HG02610 (cell line): ENCODE data around the gene DCD.
A peak's percentile ranks its signal among the peaks of the same experiment; 100 is the strongest.
"Not testable (repeated sequence)": the region's sequence is repeated elsewhere in the genome, so short reads cannot be mapped to it uniquely, and the experiment has no call there.

Source experiments
- ATAC-seq: cut with Tn5 transposase; IDR thresholded peaks from one replicate; pipeline ENCODE4 v1.9.1; 2021; ENCODE audit warnings: mild to moderate bottlenecking, moderate library complexity; ENCODE audit not compliant: unreplicated experiment

The DCD gene, protein sequence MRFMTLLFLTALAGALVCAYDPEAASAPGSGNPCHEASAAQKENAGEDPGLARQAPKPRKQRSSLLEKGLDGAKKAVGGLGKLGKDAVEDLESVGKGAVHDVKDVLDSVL

DNA sequence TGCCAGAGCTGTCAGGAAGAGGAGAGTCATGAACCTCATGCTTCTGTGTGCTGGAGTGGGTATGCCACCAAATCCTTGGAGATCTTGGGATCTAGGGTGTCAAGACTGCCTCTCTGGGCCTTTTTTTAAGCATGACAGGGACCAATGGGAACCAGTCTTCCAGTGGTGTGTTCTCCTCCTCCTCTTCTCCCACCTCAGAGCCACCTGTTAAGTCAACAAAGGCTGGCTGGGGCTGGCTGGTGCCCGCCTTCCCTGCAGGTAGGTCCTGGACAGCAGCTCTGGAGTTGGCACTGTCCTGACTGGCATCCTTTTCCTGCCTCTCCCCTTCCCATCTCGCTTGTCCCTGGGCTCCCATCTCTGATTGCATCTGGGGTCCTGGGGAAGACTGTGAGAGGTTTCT lies at the start of gene DCD:
DCD (minus strand) TSS at position 101 of the 400 bp plus-strand sequence; CDS start at position 39, 62 bp downstream.
- no peak for ATAC-seq

DNA sequence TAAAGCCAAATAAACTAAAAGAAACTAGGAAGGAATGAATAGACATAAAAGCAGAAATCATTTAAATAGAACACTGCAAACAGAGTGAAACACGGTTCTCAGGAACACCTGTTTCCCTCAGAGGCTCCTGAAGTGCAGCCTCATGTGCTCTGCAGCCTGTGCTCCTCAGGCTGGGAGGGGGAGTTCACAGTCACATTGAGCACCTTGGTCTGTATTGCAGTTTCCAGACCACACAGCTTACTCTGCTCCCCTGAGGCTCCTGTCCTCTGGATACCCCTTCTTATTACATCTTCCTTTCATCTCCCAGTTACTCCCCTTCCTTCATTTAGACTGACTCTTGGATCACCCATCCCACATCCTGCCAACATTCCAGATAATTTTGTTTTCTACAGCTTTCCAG lies 49.7 kb upstream of the DCD start:
- no peak for ATAC-seq

DNA sequence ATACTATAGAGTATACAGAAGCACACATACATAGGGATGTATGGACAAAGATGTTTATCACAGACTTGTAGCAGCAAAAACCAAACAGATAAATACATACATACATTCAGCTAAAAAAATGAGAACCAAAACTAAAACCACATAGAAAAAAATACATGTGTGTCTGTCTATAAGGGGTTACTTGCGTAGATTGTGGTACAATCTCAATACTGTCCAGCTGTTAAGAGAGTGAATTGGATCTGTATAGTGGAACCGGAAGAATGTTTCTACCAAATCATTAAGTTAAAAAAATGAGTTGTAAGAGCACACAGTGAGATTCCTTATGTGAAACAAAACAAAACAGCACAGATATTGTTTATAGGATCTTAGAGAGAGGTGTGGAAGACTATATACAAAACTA lies 44.2 kb upstream of the DCD start:
- ATAC-seq, result no peak

DNA sequence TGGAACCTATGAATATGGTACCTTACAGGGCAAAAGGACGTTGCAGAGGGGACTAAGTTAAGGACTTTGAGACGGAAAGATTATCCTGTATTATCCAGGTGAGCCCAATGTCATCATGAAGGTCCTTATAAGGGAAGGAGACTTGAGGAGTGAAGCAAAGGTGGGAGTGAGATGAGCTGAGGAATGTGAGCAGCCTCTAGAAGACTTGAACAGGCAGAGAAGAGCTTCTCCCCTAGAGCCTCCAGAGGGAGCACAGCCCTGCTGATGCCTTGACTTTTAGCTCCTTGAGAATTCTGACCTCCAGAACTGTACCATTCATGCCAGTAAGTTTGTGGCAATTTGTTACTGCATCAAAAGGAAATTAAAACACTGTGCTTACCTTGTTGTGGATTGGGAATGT lies 41.8 kb upstream of the DCD start:
- ATAC-seq, result no peak

DNA sequence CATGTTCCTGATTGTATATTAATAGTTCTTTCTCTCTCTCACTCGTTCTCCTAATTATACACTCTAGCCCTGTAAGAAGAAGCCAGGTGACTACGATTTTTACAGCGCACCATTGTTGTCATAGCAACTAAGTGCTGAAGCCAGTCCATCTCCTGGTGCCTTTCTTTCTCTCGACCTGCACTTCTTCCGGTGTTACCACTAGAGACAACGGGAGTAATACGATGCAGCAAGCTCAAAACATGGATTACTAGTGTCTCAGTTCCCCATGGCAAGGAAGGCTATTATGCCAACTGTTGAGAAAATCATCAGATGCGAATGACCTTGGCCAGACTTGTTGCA lies 40.8 kb upstream of the DCD start:
- ATAC-seq, result no peak

DNA sequence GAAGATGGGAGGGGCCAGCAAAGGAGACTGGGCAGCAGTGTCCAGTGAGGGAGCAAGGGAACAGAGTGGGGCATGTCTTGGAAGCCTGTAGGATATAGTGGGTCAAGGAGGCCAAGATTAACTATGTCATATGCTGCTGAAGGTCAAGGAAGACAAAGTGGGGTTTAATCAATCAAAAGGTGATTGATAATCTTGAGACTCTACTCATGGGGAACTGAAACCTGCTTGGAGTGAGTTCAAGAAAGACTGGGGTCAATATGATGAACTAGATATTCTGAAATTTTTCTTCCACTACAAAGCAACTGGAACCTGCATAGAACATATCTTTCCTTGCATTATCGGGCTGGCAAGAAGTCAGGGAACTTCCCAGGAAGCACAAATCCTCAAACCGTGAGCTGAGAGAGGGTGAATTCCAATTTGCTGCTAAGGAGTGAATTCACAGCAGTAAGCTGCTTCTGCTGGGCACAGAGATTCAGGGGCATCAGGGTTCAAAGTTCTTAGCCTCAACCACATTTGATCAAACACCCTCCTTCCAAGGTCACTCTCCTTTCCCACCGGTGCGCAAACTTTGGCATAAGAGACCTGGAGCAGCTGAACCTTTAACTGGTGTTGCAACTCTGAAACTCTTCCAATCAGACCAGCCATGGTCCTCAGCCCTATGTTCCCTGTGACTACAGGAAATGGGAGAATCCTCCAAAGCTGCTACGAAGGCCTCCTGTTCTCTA lies 40.3 kb upstream of the DCD start:
- ATAC-seq, result no peak

DNA sequence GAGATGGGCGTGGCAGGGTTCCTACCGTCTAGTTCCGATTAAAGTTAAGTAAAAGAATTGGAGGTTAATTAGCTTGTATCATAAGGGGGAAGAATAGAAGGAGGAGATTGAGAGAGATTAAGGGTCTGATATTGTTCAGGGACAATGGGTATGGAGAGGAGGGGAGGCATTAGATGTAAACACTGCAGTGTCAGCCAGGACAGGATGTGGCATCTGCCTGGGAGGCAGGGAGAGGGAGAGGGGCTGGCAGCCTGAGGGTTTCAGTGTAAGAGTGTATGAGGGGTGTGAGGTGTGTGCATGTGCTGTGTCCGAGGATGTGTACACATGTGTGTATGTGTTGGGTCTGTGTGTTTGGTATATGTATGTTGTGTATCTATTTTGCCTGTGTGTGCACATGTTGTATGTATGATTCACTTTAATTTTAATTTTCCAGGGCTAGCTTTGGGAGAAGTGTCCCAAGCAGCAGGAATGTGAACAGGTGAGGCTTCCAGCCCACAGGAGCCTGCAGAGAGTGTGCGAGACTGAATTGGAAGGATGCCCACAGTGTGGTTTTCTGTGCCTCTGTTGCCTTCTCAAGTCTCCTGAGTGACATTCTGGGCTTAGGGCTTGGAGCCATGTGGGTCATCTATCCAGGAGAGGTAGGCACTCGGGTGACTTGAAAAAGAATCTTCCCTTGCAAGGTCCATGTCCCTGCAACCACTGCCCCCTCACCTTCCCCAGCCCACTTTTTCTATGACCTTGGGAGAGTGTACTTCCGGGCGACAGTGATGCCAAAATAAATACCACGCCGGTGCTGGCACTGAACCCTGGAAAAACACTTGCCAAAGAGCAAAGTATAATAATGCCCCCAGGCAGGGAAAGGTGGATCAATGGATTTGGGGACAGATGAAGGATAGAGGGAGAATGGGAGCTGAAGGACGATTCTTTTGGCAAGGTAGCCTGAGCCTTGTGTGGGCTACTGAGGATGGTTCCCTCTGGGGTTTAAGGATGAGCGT lies 36.8 kb upstream of the DCD start:
- no peak for ATAC-seq

DNA sequence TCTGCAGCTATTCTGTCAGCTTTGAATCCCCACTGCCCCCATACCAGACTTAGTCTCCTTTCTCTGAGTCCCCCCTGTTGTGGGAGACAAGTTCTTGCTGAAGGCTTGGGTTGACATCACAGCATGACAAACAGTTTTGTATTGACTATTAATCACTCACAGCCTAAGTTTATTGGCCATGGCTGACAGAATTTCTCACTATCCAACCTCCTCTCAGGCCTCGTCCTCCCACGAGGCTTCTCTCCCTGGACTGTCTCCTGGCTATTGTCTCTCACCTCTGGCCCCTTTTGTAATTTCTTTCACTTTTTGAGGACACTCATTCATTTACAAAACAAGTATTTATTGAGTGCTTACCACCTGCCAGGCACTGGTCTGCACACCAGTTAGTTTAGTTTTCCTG lies 35.2 kb upstream of the DCD start:
- no peak for ATAC-seq

DNA sequence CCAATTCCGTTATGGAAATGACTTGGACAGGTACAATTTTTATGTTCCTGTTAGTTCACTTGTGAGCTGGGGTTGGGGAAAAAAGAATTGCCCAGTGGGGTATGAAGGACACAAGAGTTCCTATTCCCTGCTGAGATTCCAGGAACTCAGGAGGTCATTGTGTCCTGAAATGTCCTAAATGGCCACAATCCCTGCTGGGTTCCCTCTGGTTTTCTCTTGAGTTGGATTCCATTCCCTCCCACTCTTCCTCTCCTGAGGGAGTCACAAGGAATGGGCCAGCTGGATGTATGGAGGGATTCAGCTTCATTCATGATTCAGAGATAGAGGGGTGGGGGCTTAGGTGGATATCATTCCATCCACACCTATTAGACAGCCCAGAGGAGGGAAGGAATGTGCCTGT lies 34.5 kb upstream of the DCD start:
- ATAC-seq, result no peak

DNA sequence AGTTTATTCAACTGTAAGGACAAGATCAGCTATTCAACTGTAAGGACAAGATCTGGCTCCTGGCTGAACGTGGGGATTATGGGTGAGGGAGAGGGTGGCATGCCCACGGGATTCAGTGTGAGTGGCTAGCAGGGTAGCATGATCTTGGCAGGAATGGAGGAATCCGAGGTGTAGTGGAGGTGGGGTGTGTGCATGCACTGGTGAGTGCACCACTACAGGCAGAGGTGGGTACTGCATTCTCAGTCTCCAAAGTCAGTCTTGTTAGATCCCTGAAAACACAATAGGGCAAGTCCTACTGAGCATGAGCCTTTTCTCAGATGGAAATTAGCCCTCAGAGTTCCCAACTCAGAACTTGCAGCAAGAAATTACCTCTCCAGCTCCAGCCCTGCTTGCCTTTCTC lies 32.2 kb upstream of the DCD start:
- ATAC-seq, result no peak

DNA sequence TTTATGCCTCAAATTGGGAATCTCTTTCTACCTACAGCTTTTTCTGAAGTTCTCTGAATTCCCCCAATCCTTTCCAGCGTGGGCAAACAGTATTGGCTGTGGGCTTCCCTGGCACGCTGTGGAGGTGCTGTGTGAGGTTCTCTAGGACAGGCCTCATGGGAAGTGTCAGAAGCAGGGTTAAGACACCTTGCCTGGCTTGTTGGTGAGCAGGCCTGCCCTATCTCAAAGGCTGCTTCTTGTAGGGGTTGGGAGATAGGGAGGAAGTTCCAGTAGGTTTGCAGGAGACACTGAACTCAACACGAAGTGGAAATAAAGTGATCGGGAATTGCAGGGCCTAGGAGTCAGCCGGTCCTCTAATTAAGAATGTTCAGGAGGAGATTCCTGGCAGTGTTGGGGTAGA lies 30.0 kb upstream of the DCD start:
- no peak for ATAC-seq

DNA sequence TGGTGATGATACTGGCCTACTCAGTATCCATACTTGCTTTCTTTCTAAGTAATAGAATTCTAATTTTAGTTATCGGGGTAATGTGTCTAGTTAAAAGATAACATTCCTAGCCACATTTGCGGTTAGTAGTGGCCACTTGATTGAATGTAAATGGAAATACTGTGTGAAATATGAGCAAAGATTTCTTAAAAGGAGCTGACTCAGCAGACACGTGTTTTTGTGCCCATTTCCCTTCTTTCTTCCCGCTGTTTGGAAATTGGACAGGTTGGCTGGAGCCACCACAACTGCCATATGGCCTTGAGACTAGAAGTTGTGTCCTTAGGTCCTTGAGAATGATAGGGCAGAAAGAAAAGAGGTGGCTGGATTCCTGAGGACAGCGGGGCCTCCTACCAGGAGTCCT lies 19.8 kb upstream of the DCD start:
- no peak for ATAC-seq

DNA sequence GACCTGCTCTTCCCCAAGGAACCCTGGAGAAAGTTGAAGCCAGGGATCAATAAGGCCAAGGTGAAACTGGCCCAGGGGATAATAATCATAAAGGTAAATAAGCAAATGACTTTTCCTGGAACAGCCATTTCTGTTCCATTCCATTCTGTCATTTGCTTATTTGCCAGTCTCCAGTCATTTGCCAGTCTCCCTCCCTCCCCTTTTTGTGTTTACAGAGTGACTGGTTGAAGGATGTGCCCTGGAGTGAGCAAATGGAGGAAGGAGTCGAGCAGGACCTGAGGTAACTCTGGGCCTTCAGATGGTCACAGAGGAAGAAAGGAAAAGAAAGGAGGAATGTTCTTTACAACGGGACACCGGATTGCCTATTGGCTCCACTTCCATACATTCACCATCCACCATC lies 17.8 kb upstream of the DCD start:
- ATAC-seq, result no peak

DNA sequence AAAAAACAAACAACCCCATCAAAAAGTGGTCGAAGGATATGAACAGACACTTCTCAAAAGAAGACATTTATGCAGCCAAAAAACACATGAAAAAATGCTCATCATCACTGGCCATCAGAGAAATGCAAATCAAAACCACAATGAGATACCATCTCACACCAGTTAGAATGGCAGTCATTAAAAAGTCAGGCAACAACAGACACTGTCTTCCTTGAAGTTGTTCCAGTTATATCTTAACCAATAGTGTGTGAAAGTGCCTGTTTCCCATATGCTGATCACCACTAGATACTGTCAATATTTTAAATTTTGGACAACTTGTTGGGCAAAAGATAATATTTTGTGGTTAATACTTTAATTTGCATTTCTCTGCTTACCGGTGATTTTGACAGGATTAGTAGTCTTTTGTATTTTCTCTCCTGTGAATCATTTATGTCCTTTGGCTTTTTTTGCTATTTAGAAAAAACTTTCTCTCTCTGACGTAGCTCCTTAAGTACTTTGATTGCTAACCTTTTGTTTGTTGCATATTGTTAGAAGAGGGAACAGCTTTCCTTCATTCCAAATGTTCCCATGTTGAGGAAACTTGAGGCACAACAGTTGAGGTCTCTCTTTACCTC lies 17.0 kb upstream of the DCD start:
- ATAC-seq, result not testable (repeated sequence)

DNA sequence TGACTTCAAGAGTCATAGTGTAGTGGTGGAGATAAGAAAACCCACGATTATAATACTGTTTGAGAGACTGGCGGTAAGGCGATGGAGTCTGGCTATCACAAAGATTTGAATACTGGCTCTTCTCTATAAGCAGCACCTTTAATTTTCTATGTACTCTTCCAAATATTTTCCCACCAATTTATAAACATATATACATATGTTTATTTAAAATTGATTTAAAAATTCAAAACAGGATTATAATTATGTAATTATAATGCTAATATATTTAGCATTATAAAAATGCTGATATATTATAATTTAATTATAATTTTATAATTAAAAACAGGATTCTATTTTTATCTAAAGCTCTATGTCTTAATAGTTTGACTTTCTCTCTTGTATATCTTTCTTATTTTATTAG lies 15.4 kb upstream of the DCD start:
- ATAC-seq, result no peak

DNA sequence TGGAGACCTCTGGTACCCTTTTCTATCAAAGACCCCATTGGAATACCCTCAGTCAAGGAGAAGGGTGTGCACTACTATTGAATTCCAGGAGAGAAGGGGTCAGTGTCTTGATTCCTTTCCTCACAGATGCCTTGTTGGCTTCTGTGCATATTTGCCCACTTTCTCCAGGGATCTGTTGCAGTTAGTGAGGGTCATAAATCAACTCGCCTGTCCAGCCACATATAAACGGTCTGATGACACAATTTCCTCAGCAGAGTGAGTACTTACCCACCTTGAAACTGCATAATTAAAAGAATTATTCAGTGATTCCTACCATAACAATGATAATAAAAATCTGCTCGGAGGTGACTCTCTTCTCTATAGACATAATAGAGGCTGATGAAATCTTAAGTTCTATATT lies 13.9 kb upstream of the DCD start:
- no peak for ATAC-seq

DNA sequence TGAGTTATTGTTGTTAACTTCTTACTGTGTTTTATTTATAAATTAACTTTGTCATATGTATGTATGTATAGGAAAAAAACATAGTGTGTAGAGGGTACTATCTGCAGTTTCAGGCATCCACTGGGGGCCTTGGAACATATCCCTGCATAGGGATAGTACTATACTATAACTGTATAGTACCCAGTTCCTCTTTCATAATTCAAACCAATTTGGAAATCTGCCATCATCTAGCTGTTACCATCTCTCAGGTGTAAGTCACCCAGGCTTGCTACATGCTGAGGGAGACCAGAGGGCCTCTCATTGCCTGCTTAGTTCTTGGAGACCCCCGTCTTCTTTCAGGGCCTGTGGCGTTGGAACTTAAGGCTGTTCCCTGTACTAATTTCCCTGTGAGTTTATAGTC lies 12.9 kb upstream of the DCD start:
- ATAC-seq, result no peak

DNA sequence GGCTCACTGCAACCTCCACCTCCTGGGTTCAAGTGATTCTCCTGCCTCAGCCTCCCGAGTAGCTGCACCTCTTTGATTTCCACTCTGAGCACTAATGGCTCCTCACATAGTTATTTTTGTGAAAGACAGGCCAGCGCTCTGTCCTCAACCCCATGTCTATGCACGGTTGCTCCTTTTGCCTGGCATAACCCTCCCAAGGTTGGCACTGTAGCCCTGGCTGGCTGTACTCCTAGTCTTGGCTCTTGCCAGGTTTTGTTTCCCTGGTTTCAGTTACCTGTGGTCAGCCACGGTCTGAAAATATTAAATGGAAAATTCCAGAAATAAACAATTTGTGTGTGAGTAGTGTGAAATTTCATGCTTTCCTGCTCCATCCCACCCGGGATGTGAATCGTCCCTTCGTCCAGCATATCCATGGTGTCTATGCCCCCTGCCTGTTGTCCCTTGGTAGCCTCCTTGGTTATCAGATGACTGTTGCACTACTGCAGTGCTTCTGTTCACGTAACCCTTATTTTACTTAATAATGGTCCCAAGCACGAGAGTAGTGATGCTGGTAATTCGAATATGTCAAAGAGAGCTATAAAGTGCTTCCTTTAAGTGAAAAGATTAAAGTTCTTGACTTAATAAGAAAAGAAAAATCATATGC lies 12.3 kb upstream of the DCD start:
- ATAC-seq, result no peak

DNA sequence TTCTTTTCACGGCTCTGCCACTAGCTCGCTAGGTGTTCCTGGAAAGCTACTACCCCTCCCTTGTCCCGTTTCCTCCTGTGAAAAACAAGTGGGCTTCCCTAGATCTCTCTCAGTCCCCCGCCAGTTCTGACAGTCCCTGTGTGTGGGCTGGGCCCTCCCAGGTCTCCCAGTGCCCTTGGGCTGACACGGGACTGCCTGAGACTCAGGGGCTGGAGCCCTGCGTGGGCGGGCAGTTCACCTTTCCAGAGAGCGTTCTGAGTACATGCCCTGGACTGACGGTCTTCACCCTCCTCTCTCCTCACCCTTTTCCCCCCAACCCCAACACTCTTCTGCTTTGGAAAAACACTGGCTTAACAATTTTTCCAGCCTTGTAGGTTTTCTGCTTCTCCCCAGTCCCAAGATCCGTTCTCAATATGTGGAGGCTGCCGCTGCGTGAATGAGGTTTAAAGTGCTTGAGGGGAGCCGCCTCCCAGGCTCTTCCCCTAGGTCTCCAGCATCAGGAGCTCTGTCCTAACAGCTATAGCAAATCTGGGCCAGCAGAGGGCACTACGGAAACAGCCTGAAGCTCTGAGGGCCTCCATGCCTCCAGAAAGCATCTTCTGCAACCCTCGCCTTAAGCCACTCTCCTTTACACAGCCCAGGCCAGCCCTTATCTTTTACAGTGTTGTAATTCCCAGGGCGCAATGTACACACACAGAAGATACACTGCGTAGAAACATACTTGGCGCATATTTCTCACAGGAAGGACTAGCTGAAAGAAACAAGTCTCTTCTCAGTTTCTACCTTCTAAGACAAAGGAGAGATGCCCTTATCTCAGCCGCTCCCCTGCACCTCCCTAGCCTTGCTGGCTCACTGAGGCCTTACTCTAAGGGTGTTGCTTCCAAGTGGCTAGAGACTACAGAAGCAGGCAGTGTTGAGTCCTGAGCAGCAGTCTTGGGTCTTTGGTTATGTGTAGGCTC lies 10.4 kb upstream of the DCD start:
- peak; percentile 75 for ATAC-seq

DNA sequence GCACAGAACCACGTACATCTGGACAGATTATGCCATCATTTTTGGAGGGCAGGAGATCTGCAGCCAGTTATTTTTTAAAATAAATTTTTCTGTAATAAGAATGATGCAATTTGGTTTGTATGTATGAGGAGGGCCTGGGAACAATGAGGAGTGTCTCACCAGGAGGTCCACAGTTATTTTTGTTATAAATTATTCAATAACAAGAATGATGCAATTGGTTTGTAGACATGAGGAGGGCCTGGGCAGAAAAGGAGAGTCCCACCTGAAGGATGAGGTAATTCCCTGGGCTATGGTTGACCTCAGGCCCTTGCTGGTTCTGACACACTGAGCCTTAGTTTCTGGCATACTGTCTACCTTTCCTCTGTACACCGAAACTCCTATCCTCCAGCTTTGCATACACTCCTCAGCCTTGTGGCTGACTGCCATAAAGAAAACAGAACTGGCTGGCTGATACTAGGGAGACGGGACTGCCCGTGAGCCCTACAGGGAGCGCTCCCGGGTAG lies 9.0 kb upstream of the DCD start:
- no peak for ATAC-seq
